Measurements from ENCODE around the gene ANKRD6. TPM values are rescaled to one million over a fixed set of nuclear protein-coding genes. Genes with fewer than 3 reads are reported as not detected.

ANKRD6 gene
- total RNA-seq, 1 donor from 2014 or later = 6.2 TPM

DNA sequence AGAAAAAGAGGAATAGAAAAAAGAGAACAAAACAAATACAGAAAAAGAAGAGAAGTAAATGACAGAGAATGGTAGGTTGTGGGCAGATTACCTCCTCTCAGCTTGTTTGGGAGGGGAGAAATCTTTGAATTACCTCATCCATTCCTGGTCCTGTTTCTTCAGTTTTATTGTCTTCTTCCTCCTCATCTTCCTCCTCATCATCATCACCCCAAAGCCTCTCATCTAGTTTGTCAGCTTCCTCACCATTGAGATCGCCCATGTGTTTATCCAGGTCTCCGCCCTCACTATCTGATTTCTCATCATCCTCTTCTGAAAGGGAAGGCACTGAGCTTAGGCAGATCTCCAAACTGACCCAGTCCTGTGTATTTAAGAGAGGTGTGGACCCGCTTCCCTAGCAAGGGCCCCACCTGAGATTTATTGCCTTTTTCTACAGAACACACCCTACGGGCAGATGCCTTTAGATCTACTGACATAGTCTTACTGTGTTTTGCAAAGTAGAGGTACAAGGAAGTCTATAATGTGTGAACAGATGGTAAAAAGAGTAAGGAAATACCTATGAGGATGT is 229.8 kb downstream of the ANKRD6 start:
- TF ChIP-seq, protein P1, sequence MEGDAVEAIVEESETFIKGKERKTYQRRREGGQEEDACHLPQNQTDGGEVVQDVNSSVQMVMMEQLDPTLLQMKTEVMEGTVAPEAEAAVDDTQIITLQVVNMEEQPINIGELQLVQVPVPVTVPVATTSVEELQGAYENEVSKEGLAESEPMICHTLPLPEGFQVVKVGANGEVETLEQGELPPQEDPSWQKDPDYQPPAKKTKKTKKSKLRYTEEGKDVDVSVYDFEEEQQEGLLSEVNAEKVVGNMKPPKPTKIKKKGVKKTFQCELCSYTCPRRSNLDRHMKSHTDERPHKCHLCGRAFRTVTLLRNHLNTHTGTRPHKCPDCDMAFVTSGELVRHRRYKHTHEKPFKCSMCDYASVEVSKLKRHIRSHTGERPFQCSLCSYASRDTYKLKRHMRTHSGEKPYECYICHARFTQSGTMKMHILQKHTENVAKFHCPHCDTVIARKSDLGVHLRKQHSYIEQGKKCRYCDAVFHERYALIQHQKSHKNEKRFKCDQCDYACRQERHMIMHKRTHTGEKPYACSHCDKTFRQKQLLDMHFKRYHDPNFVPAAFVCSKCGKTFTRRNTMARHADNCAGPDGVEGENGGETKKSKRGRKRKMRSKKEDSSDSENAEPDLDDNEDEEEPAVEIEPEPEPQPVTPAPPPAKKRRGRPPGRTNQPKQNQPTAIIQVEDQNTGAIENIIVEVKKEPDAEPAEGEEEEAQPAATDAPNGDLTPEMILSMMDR (conservative IDR thresholded peaks at IDR 0.05; ENCODE audit: low read depth, low read length) = no peak
- no peak for DNase-seq (ENCODE audit: low read depth)
- no peak overlapping the region for H3K4me3 ChIP-seq (ENCODE audit: low read depth, low read length)

DNA sequence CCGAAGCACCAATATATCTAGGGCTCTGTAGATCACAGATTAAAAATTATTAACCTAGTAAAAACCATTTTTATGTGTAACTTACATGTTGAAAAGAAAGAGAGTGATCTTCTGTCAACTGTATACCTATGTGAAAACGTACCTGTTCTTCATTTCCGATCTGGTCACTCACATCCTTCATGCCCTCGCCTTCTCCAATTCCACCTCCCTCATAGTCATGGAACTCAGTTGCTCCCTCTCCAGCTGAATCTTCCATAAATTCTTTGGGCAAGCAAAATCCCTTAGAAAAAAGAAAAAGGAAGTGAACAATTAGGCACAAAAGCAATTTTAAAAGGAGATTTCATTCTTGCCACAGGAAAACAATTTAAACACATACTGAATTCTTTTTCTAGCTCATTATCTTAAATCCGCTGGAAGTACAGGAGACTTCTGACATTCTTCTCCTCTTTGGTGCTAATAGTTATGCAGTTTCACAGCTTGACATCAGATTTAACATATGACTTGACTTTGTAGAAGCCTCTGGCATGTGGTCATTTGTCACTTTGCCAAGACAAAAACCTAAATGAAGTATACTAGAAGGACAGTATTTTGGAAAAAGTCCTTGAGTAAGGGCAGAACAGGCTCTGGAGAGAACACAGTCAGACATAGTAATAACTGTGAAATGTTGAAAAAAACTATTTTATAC is 235.1 kb downstream of the ANKRD6 start:
- H3K4me3 ChIP-seq (ENCODE audit: low read depth, low read length) = no peak overlapping the region
- TF ChIP-seq, protein P1 (conservative IDR thresholded peaks at IDR 0.05; ENCODE audit: low read depth, low read length) = no peak
- no peak for DNase-seq (ENCODE audit: low read depth)

GRCh38 chr6:89669002-89669401 is 236.1 kb downstream of the ANKRD6 start:
- H3K4me3 ChIP-seq (ENCODE audit: low read depth, low read length) = no peak overlapping the region
- TF ChIP-seq, protein P1 (conservative IDR thresholded peaks at IDR 0.05; ENCODE audit: low read depth, low read length) = no peak
- DNase-seq (ENCODE audit: low read depth) = no peak

GRCh38 chr6:89670935-89671565 is 238.1 kb downstream of the ANKRD6 start:
- no peak for DNase-seq (ENCODE audit: low read depth)
- H3K4me3 ChIP-seq (ENCODE audit: low read depth, low read length) = no peak overlapping the region
- TF ChIP-seq, protein P1 (conservative IDR thresholded peaks at IDR 0.05; ENCODE audit: low read depth, low read length) = no peak

DNA sequence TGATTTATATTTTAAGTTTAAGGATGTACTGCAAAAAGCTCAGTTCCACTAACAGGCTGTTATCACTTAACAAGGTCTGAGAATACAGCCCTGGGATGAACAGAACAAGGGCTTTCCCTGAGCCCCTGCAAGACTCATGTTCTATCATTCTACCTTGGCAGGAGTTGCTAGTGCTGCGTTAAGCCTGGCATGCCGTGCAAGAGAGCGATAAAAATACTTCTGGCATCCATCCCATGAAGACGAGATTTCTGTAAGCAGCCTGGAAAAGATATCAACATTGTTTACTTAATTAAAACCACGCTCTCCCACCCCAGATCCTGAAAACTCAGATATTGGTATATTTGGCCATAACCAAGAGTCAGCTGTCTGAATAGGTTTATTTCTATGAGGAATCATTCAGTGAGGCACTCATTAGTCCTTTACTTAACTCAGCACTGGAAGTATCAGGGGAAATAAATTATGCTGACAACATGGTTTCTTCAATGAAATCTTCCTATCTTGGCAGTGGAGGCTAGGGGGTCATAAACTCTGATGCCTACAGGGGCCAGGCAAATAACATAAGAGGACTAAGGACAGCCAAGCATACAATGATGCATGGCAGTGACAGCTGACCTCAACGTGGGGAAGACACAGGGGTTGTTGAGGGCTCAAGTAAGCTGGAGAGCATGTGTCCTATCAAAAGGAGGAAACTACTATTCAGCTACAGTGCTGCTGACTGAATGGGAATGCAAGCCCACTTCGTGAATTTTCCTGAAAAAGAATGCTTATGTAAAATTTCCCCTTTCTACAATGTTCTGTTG is 243.2 kb downstream of the ANKRD6 start:
- TF ChIP-seq, protein P1 (conservative IDR thresholded peaks at IDR 0.05; ENCODE audit: low read depth, low read length) = no peak
- H3K4me3 ChIP-seq (ENCODE audit: low read depth, low read length) = no peak overlapping the region
- no peak for DNase-seq (ENCODE audit: low read depth)

DNA sequence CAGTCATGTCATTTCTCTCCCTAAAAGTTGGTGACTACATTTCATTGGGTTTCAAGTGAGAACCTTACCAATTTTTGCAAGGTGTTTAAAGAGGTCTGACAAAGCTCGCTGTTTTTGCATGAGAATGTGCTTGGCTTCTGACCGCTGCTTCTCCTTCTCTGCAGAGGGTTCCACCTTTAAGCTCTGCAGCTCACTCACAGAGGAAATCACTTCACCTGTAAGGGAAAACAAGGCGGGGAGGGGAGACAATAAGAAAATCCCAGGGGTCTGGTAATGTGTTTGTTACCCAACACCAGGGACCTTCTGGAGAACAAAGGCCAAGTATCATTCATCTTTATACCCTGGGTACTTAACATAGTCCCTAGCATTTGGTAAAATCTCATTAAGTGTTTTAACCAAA is 245.6 kb downstream of the ANKRD6 start:
- no peak for DNase-seq (ENCODE audit: low read depth)
- TF ChIP-seq, protein P1 (conservative IDR thresholded peaks at IDR 0.05; ENCODE audit: low read depth, low read length) = no peak
- no peak overlapping the region for H3K4me3 ChIP-seq (ENCODE audit: low read depth, low read length)

Data from epithelial cell of proximal tubule (primary cell).